AG04450 (cell line): ENCODE data around the gene PRR33. TPM values are rescaled to one million over a fixed set of nuclear protein-coding genes. Genes with fewer than 3 reads are reported as not detected.

ENCODE experiments used
- CTCF ChIA-PET: fragments of 300-600, 350-600 bp; formaldehyde crosslinking; extraction: SDS; loops from one replicate; lab custom pipeline; 2022; ENCODE audit warnings: antibody characterized with exemption, inconsistent platforms; lab: Charles Lee
- POLR2A ChIA-PET: fragments of 350-600 bp; formaldehyde crosslinking; extraction: SDS; loops from one replicate; lab custom pipeline; 2021; ENCODE audit warnings: antibody characterized with exemption, inconsistent platforms; lab: Yijun Ruan, JAX
- DNase-seq: peaks from one replicate; pipeline ENCODE4 v3.0.0-alpha.2; 2011; ENCODE audit warnings: low read depth, low spot score
- H3K27ac ChIP-seq: one replicate; pipeline ENCODE4 v1.5.1; 2012; ENCODE audit warnings: low read depth, low read length, control low read depth
- H3K27me3 ChIP-seq: one replicate; pipeline ENCODE4 v1.6.0; 2012; ENCODE audit warnings: low read length; ENCODE audit not compliant: control insufficient read depth, insufficient read depth
- H3K4me3 ChIP-seq: 2 replicates; pipeline ENCODE4 v1.5.1; 2011; ENCODE audit warnings: mild to moderate bottlenecking, low read depth, low read length, control low read depth
- H3K9me3 ChIP-seq: 2 replicates; pipeline ENCODE4 v1.5.1; 2012; ENCODE audit warnings: low read length; ENCODE audit not compliant: control insufficient read depth, insufficient read depth
- polyA plus RNA-seq: library from polyadenylated mRNA; depleted of rRNA; stranded (reverse); fragments of >200 nt; gene quantifications from 2 replicates; pipeline ENCODE4 v1.2.3, GENCODE V29; 2011
- TF ChIP-seq, protein P1 (sequence below): IDR thresholded peaks from 2 replicates; pipeline ENCODE4 v1.5.1; 2011; ENCODE audit warnings: low read depth, low read length, control low read depth, inconsistent platforms

The PRR33 gene
- polyA plus RNA-seq, 1 experiment: not detected

GRCh38 chr11:1927848-1928469 is 36.3 kb upstream of the PRR33 start:
- TF ChIP-seq, protein P1, sequence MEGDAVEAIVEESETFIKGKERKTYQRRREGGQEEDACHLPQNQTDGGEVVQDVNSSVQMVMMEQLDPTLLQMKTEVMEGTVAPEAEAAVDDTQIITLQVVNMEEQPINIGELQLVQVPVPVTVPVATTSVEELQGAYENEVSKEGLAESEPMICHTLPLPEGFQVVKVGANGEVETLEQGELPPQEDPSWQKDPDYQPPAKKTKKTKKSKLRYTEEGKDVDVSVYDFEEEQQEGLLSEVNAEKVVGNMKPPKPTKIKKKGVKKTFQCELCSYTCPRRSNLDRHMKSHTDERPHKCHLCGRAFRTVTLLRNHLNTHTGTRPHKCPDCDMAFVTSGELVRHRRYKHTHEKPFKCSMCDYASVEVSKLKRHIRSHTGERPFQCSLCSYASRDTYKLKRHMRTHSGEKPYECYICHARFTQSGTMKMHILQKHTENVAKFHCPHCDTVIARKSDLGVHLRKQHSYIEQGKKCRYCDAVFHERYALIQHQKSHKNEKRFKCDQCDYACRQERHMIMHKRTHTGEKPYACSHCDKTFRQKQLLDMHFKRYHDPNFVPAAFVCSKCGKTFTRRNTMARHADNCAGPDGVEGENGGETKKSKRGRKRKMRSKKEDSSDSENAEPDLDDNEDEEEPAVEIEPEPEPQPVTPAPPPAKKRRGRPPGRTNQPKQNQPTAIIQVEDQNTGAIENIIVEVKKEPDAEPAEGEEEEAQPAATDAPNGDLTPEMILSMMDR: no peak
- DNase-seq: no peak
- ChIA-PET POLR2A (no interaction called here), CTCF (no interaction called here)
- H3K9me3 ChIP-seq: no peaks in the 10 kb centered on the region; the same call in 1 of the 2 replicates
- peaks cover 9% of the 10 kb centered on the region for H3K27me3 ChIP-seq
- H3K27ac ChIP-seq: no peak overlapping the region
- H3K4me3 ChIP-seq: no peak overlapping the region

DNA sequence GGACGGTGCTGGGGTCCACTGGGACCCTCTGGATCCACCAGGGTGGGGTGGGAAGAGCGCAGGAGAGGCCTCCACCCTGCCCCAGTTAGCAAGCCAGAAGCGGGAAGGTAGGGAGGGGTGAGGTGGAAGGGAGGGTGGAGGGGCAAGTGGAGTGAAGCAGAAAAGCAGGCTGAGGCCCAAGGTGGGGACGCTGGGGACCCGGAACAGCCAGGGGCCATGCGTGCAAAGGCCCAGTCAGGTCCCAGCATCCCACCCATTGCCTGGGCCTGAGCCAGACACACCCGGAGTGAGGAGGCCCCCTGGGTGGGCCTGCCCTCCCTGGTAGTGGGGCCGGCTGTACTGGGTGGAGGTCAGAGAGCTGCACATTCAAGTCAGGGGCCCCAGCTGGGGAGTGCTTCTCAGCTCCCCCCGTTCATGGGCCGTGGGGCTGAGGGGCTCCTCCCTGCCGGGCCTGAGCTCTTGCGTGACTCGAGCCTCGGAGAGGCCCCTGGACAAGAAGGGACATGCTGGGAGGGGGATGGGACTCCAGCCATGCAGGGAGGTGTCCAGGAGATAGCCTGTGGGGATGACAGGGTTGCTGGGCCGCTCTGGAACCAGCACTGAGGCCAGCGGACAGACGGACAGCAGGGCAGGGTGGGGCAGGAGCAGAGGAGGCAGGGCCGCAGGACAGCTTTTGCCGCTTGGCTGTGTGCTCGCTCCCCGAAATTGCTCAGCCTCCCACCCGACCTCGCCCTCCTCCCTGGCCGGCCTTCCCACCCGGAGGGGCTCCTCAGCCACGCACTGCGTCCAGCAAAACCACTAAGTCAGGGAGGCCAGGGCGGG is 35.5 kb upstream of the PRR33 start:
- no peaks in the 10 kb centered on the region; the same call in 1 of the 2 replicates for H3K9me3 ChIP-seq
- DNase-seq: no peak
- CTCF ChIA-PET: no interaction called here
- peaks cover 10% of the 10 kb centered on the region for H3K27me3 ChIP-seq
- POLR2A ChIA-PET: no interaction called here
- H3K4me3 ChIP-seq: no peak overlapping the region
- TF ChIP-seq, protein P1: no peak
- no peak overlapping the region for H3K27ac ChIP-seq

DNA sequence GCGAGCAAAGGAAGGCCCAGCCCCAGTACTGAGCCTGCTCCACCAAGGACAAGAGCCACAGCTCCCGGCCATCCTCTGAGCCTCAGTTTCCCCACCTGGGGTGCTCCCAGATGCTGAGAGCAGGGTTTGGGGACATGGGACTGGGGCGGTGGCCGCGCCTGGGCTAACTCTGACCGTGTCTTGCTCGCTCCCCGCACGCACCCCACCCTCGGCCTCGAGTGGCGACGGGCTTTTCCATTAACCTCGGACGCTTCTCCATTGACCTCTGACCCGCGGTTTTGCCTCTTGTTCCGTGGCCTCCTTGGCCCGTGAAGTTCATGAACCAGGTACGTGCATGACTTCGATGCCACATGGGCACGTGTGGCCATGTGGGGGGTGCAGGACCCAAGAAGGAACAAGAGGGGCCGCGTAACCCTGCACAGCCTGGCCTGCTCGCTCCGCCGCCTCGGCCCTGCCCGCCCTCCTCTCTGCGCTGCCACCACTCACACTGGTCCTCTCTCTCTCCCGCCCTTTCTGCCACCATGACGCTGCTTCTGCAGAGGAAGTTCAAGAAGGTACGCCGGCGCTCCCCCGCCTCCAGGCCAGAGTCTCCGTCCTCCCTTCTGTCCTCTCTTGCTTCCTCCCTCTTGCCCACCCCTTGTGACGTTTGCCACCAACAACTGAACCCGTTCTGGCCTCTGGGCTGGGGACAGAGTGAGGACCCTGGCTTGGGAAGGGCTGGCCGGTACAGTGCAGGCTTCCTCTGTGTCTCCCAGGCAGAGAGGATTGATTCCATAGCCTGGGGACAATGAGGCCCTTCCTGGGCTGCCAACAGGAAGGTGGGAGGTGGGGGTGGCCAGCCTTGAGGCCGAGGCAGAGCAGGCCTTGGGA is 34.7 kb upstream of the PRR33 start:
- no peak overlapping the region for H3K4me3 ChIP-seq
- TF ChIP-seq, protein P1: no peak
- peaks cover 12% of the 10 kb centered on the region for H3K27me3 ChIP-seq
- DNase-seq: no peak
- ChIA-PET CTCF (no interaction called here), POLR2A (no interaction called here)
- H3K27ac ChIP-seq: no peak overlapping the region
- H3K9me3 ChIP-seq: no peaks in the 10 kb centered on the region; the same call in 1 of the 2 replicates

GRCh38 chr11:1925373-1926155 is 33.9 kb upstream of the PRR33 start:
- no peaks in the 10 kb centered on the region; the same call in 1 of the 2 replicates for H3K9me3 ChIP-seq
- TF ChIP-seq, protein P1: no peak
- peaks cover 16% of the 10 kb centered on the region for H3K27me3 ChIP-seq
- DNase-seq: no peak
- no peak overlapping the region for H3K27ac ChIP-seq
- POLR2A ChIA-PET: no interaction called here
- no peak overlapping the region for H3K4me3 ChIP-seq
- CTCF ChIA-PET: no interaction called here
